HL-60/S4 treated with retinoic acid at 250 ng/mL for 4 days and 3 days (cell line): ENCODE results near the gene PFDN6.

Experiments
- in situ Hi-C: fragments of 300-500 bp; cut with MboI; formaldehyde crosslinking; loops from 2 replicates; pipeline ENCODE4 v1.7.0; 2022; ENCODE audit warnings: low sequenced_read_pairs

The PFDN6 gene

GRCh38 chr6:33315793-33316602 is 26.6 kb downstream of the PFDN6 start:
- in situ Hi-C loops = no loop called here

GRCh38 chr6:33316603-33317418 is 27.4 kb downstream of the PFDN6 start:
- in situ Hi-C loops = no loop called here

- in situ Hi-C loops = no loop called here
Measured at GRCh38 chr6:33317419-33317668, 27.9 kb downstream of the PFDN6 start.

GRCh38 chr6:33317669-33318425 is 28.4 kb downstream of the PFDN6 start, which contains the start of gene ZBTB22:
TSS of gene ZBTB22 (minus strand) at chr6:33317744. CDS start at chr6:33316916, 828 bp downstream.
- in situ Hi-C loops = no loop called here

- in situ Hi-C loops = no loop called here
Measured at GRCh38 chr6:33318426-33319073, 29.1 kb downstream of the PFDN6 start.

GRCh38 chr6:33319939-33320314 is 30.5 kb downstream of the PFDN6 start:
- in situ Hi-C loops = no loop called here

- in situ Hi-C loops = no loop called here
Measured at GRCh38 chr6:33320315-33321181, 31.1 kb downstream of the PFDN6 start.

- in situ Hi-C loops = no loop called here
Measured at GRCh38 chr6:33321227-33321626, 31.8 kb downstream of the PFDN6 start.

- in situ Hi-C loops = no loop called here
Measured at GRCh38 chr6:33323623-33323948, 34.2 kb downstream of the PFDN6 start.

GRCh38 chr6:33324125-33324524 is 34.7 kb downstream of the PFDN6 start:
- in situ Hi-C loops = no loop called here

GRCh38 chr6:33329058-33329457 is 39.7 kb downstream of the PFDN6 start:
- in situ Hi-C loops = no loop called here

GRCh38 chr6:33330736-33331135 is 41.3 kb downstream of the PFDN6 start:
- in situ Hi-C loops = no loop called here

- in situ Hi-C loops = no loop called here
Measured at GRCh38 chr6:33333666-33334065, 44.3 kb downstream of the PFDN6 start.

- in situ Hi-C loops = no loop called here
Measured at GRCh38 chr6:33335916-33336315, 46.5 kb downstream of the PFDN6 start.

- in situ Hi-C loops = no loop called here
Measured at GRCh38 chr6:33336495-33336894, 47.1 kb downstream of the PFDN6 start.

- in situ Hi-C loops = no loop called here
Measured at GRCh38 chr6:33339193-33339592, 49.8 kb downstream of the PFDN6 start.
